GM13976 (cell line): ENCODE results near the gene WDR83.
A peak's percentile ranks its signal among the peaks of the same experiment; 100 is the strongest.
"Not testable (repeated sequence)": the region's sequence is repeated elsewhere in the genome, so short reads cannot be mapped to it uniquely, and the experiment has no call there.

Experiments
- DNase-seq: peaks from one replicate; pipeline ENCODE4 v3.0.0; 2012; ENCODE audit warnings: low spot score
- in situ Hi-C: fragments of 300-500 bp; cut with MboI; formaldehyde crosslinking; loops from one replicate; pipeline ENCODE4 v1.12.0; 2022; ENCODE audit warnings: low sequenced_read_pairs, mixed read lengths, inconsistent platforms; ENCODE audit not compliant: unreplicated experiment
- TF ChIP-seq, protein P1 (sequence below): IDR thresholded peaks from 2 replicates; pipeline ENCODE4 v1.5.1; 2012; ENCODE audit warnings: borderline replicate concordance, mild to moderate bottlenecking; ENCODE audit not compliant: insufficient read depth; ENCODE audit errors: extremely low read depth, missing control alignments, control extremely low read depth

Gene WDR83

DNA sequence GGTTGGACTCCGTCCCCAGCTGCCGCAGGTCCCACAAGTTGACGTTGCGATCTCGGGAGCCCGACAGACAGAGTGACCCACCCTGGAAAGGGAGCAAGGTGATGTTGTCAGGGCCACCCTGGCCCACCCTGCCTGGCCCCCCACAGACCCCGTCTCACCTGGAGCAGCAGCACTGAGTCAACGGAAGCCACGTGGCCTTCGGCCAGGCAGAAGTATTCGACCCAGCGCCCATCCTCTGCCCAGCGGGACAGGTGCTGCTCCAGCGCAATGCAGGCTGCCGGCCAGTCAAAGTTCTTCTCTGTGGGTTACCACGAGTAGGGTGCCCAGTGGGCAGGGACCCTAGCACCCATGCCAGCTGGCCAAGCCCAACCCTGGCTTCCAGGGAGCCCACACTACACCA is 28.0 kb downstream of the WDR83 start:
- TF ChIP-seq, protein P1, sequence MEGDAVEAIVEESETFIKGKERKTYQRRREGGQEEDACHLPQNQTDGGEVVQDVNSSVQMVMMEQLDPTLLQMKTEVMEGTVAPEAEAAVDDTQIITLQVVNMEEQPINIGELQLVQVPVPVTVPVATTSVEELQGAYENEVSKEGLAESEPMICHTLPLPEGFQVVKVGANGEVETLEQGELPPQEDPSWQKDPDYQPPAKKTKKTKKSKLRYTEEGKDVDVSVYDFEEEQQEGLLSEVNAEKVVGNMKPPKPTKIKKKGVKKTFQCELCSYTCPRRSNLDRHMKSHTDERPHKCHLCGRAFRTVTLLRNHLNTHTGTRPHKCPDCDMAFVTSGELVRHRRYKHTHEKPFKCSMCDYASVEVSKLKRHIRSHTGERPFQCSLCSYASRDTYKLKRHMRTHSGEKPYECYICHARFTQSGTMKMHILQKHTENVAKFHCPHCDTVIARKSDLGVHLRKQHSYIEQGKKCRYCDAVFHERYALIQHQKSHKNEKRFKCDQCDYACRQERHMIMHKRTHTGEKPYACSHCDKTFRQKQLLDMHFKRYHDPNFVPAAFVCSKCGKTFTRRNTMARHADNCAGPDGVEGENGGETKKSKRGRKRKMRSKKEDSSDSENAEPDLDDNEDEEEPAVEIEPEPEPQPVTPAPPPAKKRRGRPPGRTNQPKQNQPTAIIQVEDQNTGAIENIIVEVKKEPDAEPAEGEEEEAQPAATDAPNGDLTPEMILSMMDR: no peak
- in situ Hi-C loops: no loop called here
- no peak for DNase-seq

DNA sequence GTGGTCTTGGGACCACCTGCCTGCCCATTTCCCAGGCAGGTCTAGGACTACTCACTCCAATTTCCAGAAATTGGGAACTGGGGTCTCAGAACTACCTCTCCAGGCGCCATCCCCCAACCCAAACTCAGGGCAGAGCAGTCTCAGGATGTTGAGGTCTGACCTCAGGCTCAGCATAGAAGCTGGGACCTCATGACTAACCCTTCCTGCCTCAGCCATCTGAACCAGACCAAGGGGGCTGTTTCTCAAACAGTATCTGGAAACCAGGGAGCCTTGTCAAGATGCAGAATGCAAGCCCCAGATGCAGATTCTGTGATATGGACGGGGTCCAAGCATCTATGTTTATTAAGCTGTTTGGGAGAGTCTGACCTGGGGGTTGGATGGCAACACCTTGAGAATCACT is 28.5 kb downstream of the WDR83 start:
- in situ Hi-C loops: no loop called here
- TF ChIP-seq, protein P1: no peak
- DNase-seq: no peak

DNA sequence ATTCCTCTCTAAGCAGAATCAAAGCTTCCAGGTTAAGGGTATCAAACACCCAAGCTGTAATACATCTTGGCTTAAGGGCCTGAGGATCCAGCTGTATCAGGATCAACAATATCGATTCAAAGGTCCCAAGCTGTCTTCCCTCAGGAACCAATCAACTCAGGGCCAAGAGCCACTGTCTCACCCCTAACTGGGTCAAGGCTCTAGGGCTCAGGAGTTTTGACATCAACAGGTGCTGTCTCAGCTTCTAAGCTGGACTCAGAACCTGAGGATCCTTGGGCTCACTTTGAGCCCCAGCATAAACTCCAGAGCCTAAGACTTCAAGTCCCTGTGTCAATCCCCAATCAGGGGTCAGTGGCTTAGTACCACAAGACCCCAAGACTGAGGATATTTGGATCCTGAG is 28.9 kb downstream of the WDR83 start:
- TF ChIP-seq, protein P1: no peak
- in situ Hi-C loops: no loop called here
- DNase-seq: no peak

DNA sequence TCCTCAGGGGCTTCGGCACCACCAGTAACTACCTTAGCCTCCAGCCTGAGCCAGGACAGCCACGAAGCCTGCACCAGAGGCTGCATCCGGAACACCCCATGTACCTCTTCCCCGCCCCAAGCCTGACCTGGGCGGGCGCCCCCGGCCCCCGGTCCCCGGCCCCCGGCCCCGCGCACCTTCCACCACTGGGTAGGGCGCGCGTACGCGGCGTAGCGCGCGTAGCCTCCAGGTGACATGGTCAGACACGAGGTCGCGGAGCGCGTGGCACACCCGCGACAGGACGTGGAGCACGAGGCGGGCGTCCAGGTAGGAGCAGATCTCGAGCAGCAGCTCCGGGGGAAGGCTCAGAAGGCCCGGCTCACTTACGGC is 29.4 kb downstream of the WDR83 start:
- DNase-seq: no peak

DNA sequence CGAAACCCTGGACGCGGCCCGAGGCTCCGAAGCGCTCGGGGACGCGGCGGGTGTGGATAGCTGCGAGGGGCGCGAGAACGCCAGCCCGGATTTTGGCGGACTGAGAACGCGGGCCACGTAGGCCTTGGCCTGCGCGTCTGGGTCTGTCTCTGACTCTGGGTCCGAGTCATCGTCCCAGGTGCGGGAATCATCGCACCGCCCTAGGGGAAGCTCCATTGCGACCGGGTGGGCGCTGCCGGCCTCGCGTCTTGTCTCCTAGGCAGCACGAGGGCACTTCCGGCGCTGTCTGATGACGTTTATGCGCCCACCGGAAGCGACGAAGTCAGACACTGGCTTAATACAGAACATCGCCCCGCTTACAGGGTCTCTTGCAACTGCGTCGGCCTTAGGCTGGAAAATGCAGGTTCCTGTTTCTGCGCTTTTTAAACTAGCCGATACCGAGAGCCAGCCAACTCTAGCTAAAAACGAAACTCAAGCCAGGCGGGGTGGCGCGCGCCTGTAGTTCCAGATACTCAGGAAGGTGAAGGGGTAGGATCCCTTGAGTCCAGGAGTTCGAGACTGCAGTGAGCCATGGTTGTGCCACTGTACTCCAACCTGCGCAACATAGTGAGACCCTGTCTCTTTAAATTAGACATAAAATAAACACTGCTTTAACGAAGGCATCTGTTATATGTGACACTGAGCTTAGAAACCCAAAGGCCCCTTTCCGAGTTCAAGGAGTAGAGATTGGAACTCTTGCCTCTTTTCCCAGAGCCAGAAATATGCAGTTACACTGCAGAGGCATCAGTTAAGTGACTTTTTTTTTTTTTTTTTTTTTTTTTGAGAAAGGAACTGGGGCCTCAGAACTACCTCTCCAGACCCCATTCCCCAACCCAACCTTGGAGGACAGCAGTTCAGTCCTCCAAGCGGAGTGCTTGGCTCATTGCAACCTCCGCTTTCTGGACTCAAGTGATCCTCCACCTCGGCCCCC is 30.0 kb downstream of the WDR83 start, which contains the start of gene FBXW9:
FBXW9 (minus strand) TSS at position 266 of the 970 bp plus-strand sequence; CDS start at position 216, 50 bp downstream.
- TF ChIP-seq, protein P1: no peak
- peak; percentile 99 for DNase-seq
- in situ Hi-C loops: no loop called here

More for the DNA sequence above, 29.4 kb downstream of the WDR83 start:
- in situ Hi-C loops: no loop called here
- TF ChIP-seq, protein P1: no peak

DNA sequence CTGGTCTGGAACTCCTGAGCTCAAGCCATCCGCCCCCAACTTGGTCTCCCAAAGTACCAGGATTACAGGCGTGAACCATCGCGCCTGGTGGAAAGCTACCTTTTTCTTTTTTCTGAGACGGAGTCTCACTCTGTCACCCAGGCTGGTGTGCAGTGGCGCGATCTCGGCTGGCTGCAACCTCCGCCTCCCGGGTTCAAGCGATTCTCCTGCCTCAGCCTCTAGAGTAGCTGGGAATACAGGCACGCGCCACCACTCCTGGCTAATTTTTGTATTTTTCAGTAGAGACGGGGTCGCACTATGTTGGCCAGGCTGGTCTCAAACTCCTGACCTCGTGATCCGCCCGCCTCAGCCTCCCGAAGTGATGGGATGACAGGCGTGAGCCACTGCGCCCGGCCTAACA is 30.8 kb downstream of the WDR83 start:
- DNase-seq, in situ Hi-C loops: not testable (repeated sequence)

DNA sequence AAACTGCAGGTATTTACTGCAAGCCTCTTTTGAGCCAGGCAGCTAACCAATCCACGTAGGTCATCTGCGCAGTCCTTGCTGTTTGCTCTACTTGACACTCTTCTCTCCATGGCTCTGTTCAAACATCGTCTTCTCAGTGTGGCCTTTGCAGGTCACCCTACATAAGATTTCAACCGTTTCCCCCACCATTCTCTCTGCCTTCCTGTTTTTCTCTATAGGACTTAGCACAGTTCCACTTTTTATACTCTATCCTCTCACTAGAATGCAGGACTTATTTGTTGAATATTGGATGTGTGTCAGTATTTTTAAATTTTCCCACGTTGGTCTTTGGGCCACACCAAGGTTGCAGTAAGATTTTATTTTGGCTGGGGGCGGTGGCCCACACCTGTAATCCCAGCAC is 31.5 kb downstream of the WDR83 start:
- in situ Hi-C loops: no loop called here
- no peak for DNase-seq
- TF ChIP-seq, protein P1: no peak
